HUES6 (cell line): Measurements from ENCODE around the gene AANAT.

Experiments used
- H3K27ac ChIP-seq: 2 replicates; pipeline ENCODE4 v1.7.0; 2013; ENCODE audit warnings: low read depth, mild to moderate bottlenecking, low read length, inconsistent platforms
- H3K27me3 ChIP-seq: 2 replicates; pipeline ENCODE4 v1.6.1; 2013; ENCODE audit warnings: low read length; ENCODE audit not compliant: control insufficient read depth, insufficient read depth
- H3K36me3 ChIP-seq: 2 replicates; pipeline ENCODE4 v1.6.1; 2013; ENCODE audit warnings: low read length; ENCODE audit not compliant: control insufficient read depth, insufficient read depth
- H3K4me1 ChIP-seq: 2 replicates; pipeline ENCODE4 v1.6.1; 2013; ENCODE audit warnings: low read length; ENCODE audit not compliant: control insufficient read depth, insufficient read depth
- H3K4me3 ChIP-seq: 2 replicates; pipeline ENCODE4 v1.5.1; 2013; ENCODE audit warnings: low read depth, low read length
- H3K9ac ChIP-seq: one replicate; pipeline ENCODE4 v1.6.1; 2013; ENCODE audit warnings: mild to moderate bottlenecking, low read length
- H3K9me3 ChIP-seq: 2 replicates; pipeline ENCODE4 v1.6.1; 2013; ENCODE audit warnings: low read depth, low read length; ENCODE audit not compliant: control insufficient read depth, insufficient read depth

Gene AANAT

DNA sequence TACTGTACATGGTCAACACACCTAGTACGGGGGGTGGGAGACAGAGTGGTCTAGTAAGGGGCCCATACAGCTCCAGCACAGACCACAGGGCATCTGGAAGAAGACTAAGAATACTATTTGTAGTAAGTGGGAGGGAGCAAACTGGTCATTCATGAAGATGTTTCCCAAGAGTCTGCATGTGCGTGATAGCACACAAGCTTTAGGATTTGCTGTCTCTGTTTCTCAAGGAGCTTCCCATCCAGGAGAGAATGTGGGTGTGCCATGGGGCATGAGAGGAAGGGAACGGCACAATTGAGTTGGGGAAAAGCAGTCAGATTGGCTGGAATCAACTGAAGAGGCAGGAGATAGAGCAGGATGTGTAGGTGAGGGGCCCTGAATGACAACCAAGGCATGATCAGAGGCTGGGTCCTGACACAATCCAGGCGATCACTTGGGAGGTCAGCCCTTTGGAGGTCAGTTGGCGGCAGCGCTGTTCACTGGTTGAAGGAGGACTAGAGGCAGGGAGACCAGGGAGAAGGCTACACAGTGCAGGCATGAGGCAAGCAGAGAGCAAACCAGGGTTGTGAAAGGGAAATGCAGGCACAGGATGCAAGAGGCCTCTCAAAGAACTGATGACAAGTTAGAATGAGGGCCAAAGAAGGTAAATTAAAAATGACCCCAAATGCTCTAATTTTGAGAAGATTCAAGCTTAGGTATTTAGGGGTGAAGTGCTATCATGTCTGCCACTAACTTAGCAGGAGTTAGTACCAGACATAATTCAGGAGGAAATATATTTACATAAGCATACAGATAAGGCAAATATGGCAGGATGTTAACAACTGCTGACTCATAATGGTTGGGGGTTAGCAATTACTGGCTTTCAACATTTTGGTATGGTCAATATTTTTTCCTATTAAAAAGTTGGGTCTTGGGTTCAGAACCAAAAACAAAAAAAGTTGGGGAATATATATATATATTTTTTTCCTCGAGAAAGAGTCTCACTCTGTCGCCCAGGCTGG, 24.8 kb upstream of the AANAT start:
- no peak overlapping the region for H3K27ac ChIP-seq
- H3K9me3 ChIP-seq: no peaks in the 10 kb centered on the region
- no peak overlapping the region for H3K9ac ChIP-seq
- H3K4me3 ChIP-seq: no peak overlapping the region
- H3K27me3 ChIP-seq: no peaks in the 10 kb centered on the region
- peaks cover 86% of the 10 kb centered on the region for H3K4me1 ChIP-seq
- H3K36me3 ChIP-seq: no peaks in the 10 kb centered on the region; the same call in 1 of the 2 replicates

DNA sequence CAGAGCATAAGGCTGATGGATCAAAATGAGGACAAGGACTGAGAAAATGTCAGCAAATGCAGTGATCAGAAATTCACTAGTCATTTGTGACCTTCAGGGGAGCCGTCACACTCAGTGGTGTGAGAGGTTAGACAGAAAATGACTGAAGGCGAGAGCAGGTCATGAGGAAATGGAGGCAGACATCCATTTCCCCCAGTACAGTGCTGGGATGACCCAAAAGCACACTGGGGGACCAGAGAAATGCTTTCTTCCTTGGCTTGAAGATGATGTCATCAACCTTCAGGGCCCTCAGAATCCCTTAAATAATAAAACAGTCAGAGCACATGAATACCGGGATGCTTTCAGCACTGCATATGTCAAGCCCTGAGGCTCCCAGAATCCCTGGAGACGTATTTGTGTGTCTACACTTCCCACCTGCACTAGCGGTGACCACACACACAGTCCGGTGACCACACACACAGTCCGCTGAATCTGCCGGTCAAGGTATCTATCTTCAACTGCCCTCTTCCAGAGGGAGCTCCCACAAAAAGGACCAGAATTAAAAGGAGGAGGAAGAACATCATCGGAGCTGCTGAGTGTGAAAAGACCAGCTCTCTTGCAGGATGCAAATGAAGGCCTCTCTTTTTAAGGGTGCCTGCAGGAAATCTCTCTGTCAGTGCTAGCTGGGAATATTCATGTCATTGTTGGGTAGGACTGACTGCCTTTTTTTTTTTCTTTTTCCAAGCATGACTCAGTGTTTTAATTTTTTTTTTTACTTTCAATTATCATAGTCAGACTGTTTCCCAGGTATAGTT, 22.7 kb upstream of the AANAT start:
- no peaks in the 10 kb centered on the region for H3K27me3 ChIP-seq
- peak overlapping the region; percentile 58 for H3K27ac ChIP-seq
- peak overlapping the region; percentile 37 for H3K9ac ChIP-seq
- no peaks in the 10 kb centered on the region; the same call in 1 of the 2 replicates for H3K36me3 ChIP-seq
- H3K4me3 ChIP-seq: peak overlapping the region; percentile 43
- H3K9me3 ChIP-seq: no peaks in the 10 kb centered on the region
- H3K4me1 ChIP-seq: peaks cover 85% of the 10 kb centered on the region

DNA sequence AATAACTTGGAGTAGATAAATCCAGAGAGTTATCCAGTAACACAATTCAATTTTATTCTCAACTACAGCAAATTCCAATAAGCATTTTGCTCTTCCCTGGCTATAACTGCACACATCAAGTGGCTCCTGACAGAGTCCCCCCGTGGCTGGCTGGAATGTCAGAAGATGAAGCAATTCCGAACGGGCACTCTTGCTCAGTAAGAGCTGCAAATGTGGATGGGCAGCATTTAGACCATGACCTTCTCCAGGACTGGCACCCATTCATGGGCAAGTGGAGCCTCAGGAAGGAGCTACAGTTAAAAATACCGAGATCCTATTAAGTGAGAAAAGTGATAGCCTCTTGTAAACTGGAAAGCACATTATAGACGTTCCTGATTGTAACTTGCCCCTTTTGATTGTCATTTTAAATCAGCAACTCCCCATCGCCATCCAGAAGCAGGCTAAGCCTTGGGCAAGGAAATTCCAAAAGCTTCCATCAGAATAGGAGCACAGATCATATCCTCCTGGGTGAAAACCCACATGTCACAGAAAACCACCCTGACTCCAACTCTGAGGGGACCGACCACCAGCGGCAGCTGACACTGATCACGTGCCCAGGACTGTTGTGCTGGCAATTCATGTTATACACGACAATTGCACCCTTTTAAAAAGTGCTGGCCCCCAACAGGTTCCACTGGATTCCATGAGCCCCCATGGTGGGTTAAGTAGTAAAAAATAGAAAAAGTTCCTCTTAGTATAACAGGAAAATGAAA, 21.5 kb upstream of the AANAT start:
- Histone ChIP-seq H3K4me1 (peaks cover 76% of the 10 kb centered on the region), H3K9me3 (no peaks in the 10 kb centered on the region), H3K36me3 (no peaks in the 10 kb centered on the region), H3K4me3 (no peak overlapping the region), H3K27ac (peak overlapping the region; percentile 58; the same call in 1 of the 2 replicates), H3K9ac (no peak overlapping the region), H3K27me3 (no peaks in the 10 kb centered on the region)

DNA sequence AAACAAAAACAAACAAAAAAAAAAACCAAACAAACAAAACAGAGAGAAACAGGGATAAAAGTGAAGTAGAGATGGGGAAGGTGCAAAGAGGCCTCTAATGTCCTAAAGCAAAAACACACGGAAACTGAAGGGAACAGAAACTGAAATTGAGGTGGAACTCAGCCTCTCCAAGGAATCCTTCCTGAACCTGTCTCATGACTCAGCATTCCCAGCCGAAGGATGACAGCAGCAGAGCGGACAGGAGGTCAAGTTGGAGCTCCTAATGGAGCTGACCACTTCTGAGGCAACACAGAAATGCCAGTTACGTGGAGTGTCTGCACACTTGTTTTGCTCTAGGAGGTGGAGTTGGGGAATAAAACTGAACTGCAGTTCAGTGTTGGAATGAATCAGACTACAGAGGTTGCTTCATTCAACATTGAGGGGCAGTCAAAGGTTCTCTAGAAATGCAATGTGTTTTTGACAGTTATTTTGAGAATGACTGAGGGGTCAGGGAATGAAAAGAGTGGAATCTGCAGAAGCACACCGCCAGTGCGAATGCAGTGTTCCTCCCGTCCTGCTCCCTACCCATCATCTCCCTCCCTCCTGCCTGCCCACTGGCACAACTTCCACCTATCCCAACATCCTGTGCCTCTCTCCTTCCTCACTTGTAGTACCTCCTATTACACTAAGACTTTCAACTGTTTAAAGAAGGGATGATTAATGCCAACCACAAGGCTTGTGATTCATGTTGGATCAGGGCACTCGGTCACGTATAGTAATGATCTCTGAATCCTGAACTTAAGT, 20.8 kb upstream of the AANAT start:
- Histone ChIP-seq H3K4me3 (no peak overlapping the region), H3K9ac (peak overlapping the region; percentile 34), H3K36me3 (no peaks in the 10 kb centered on the region), H3K27ac (peak overlapping the region; percentile 10; the same call in 1 of the 2 replicates), H3K27me3 (no peaks in the 10 kb centered on the region), H3K4me1 (peaks cover 76% of the 10 kb centered on the region), H3K9me3 (no peaks in the 10 kb centered on the region)

DNA sequence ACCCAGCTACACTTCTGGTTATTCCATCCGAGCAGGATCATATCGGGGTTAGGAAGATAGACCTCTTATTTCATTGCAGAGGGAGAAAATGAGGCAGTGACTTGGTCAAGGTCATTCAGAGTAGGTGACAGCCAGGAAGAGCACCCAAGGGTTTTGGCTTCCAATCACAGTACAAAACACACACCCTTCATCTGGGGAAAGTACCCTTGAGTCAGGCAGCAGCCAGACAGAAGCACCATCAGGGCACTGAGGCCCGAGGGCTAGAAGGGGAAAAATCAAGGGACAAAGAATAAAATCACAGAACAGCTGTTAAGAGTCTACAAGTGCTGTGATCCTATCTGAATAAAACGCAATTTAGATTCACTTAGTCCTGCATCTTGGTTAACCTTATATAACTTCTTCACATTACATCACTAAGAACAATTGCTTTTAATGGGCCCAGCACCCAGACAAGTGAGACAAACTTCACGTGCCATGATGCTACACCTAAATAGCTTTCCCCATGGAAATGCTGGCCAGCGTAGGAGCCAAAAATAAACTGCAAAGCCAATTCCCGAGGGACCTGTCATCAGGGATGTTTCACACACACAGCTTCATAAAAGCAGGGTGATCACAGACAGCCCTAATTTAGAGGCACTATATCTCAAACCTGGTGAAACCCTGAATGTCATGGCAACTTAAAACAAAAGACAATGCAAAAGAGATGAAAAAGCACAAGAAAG, 19.3 kb upstream of the AANAT start:
- no peaks in the 10 kb centered on the region for H3K27me3 ChIP-seq
- peaks cover 63% of the 10 kb centered on the region for H3K4me1 ChIP-seq
- no peak overlapping the region for H3K4me3 ChIP-seq
- H3K9me3 ChIP-seq: no peaks in the 10 kb centered on the region
- no peaks in the 10 kb centered on the region for H3K36me3 ChIP-seq
- no peak overlapping the region for H3K9ac ChIP-seq
- H3K27ac ChIP-seq: no peak overlapping the region

DNA sequence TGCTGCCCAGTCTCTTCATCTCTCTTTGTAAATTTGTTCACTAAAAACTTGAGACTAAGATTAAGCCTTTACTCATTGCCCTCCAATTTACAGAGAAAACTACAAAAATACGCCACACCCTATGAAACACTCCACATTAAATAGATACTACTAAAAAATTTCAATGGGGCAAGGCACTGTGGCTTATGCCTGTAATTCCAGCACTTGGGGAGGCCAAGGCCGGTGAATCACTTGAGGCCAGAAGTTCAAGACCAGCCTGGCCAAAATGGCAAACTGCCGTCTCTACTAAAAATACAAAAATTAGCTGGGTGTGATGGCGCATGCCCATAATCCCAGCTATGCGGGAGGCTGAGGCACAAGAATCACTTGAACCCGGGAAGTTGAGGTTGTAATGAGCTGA, 18.3 kb upstream of the AANAT start:
- Histone ChIP-seq H3K4me3 (no peak overlapping the region), H3K27ac (no peak overlapping the region), H3K36me3 (no peaks in the 10 kb centered on the region), H3K4me1 (peaks cover 61% of the 10 kb centered on the region), H3K9me3 (0 out of 2 replicates have a peak, but pooled peaks cover 3% of the 10 kb centered on the region), H3K27me3 (no peaks in the 10 kb centered on the region), H3K9ac (no peak overlapping the region)

DNA sequence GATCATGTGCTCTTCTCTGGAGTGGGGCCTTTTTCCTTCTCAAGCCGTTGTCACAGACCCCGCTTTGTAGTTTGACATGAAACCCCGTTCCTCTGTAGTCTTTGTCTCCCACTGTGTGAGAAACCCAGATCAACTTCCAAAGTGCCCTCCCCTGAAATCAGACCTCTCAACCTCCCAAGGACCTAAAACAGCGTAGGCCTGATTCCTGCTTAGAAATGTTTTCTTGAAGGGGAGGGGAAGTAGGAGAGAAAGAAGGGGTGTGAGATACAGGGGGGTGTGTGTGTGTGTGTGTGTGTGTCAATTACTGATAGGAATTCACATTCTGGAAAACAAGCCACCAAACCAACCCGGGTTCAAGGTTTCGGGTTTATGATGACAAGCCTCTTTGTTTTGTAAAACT, 15.9 kb upstream of the AANAT start:
- H3K9ac ChIP-seq: no peak overlapping the region
- peaks cover 37% of the 10 kb centered on the region for H3K4me1 ChIP-seq
- H3K27me3 ChIP-seq: no peaks in the 10 kb centered on the region
- no peaks in the 10 kb centered on the region for H3K36me3 ChIP-seq
- H3K9me3 ChIP-seq: 0 out of 2 replicates have a peak, but pooled peaks cover 3% of the 10 kb centered on the region
- peak overlapping the region; percentile 81 for H3K4me3 ChIP-seq
- no peak overlapping the region for H3K27ac ChIP-seq

DNA sequence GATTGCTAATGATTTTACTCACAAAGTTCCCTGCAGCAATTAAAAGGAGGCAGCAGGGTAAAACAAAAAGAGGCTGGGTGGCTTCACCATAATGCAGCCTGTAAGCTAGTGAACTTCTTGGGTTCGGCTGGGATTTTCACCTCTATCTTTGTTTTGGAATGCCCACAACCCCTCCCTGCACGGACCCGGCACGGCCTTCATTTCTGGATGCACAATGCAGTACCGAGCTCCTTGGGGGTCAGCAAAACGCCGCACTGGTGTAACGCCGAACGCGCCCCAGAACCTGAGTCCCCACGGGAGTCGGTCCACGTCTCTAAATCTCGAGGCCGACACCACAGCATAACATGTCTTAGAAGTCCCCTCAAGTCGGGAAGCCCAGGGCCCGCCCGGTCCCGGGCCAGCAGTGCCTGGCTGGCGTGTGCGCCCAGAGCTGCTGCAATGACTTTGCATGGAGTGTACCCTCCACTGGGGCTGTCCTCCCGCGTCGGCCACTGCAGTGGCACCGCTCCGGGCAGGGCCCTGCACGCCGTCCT, 15.2 kb upstream of the AANAT start:
- Histone ChIP-seq H3K9ac (peak overlapping the region; percentile 85), H3K27me3 (no peaks in the 10 kb centered on the region), H3K36me3 (no peaks in the 10 kb centered on the region), H3K4me1 (peaks cover 30% of the 10 kb centered on the region), H3K27ac (peak overlapping the region; percentile 62; the same call in 1 of the 2 replicates), H3K4me3 (peak overlapping the region; percentile 81), H3K9me3 (0 out of 2 replicates have a peak, but pooled peaks cover 3% of the 10 kb centered on the region)

DNA sequence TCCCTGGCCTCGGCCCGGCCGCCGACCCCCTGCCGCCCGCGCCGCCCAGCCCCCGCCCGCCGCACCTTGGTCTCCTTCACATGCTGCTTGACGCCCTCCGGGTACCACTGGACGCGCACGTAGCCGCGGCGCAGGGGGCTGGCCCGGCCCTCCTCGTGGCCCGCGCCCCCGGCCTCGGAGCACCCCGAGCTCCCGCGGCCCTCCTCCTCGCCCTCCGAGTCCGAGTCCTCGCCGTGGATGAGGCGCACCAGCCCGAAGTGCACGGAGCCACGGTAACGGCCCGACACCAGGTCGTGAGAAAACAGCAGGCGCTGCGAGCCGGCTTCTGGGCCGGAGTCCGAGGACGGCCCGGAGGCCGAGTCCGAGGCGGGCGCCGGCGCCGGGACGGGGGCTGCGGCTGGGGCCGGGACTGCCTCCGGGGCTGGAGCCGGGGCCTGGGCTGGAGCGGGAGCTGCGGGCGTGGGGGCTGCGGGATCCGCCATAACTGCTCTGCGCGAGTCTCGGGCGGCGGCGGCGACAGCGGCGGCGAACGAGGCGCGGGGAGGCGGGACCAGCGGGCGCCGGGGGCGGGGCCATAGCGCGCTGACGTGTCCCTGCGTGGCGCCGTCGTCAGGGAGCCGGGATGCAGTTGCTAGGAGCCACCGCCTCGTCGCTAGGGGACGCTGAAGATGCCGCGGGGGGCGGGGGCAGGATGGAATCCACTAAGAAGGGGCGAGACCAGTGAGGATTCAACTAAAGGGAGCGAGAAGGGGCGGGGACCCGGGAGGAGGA, 14.6 kb upstream of the AANAT start, which contains the start of gene UBE2O:
Gene UBE2O (minus strand): TSS at position 493 of the 771 bp plus-strand sequence. CDS start 11 bp downstream, at position 482.
- H3K9ac ChIP-seq: peak within 1 kb of the TSS; percentile 85
- H3K9me3 ChIP-seq: 0 out of 2 replicates have a peak, but pooled peaks cover 3% of the 10 kb centered on the region
- peaks cover 24% of the 10 kb centered on the region for H3K4me1 ChIP-seq
- H3K27ac ChIP-seq: peak within 1 kb of the TSS; percentile 62; the same call in 1 of the 2 replicates
- H3K36me3 ChIP-seq: no peaks in the 10 kb centered on the region
- H3K4me3 ChIP-seq: peak within 1 kb of the TSS; percentile 81
- no peaks in the 10 kb centered on the region for H3K27me3 ChIP-seq
